KMS-11 (cell line): Measurements from ENCODE around the gene PGM3.

Experiments used
- H2AFZ ChIP-seq: fragments of 200-600 bp; sonication (generic); 2 replicates; pipeline ENCODE4 v1.6.1; 2016; ENCODE audit warnings: antibody characterized with exemption, mixed run types, low read depth
- H3K27ac ChIP-seq: fragments of 200-600 bp; sonication (generic); 2 replicates; pipeline ENCODE4 v1.6.1; 2016; ENCODE audit warnings: mild to moderate bottlenecking, mixed run types
- H3K27me3 ChIP-seq: fragments of 200-600 bp; sonication (generic); 2 replicates; pipeline ENCODE4 v1.6.1; 2017; ENCODE audit warnings: mild to moderate bottlenecking, low read depth, mixed run types, moderate library complexity; ENCODE audit not compliant: insufficient read depth
- H3K36me3 ChIP-seq: fragments of 200-600 bp; sonication (generic); 2 replicates; pipeline ENCODE4 v1.6.1; 2017; ENCODE audit warnings: mild to moderate bottlenecking, mixed run types; ENCODE audit not compliant: insufficient read depth
- H3K4me1 ChIP-seq: fragments of 200-600 bp; sonication (generic); 2 replicates; pipeline ENCODE4 v1.6.1; 2016; ENCODE audit warnings: mild to moderate bottlenecking, low read depth, mixed run types; ENCODE audit not compliant: poor library complexity, severe bottlenecking
- H3K4me2 ChIP-seq: fragments of 200-600 bp; sonication (generic); 2 replicates; pipeline ENCODE4 v1.7.0; 2016; ENCODE audit warnings: mild to moderate bottlenecking, mixed run types
- H3K4me3 ChIP-seq: fragments of 200-600 bp; sonication (generic); IDR thresholded peaks from 2 replicates; pipeline ENCODE4 v1.6.1; 2017; ENCODE audit warnings: low read depth, low read length, mixed read lengths; ENCODE audit not compliant: insufficient read depth
- H3K79me2 ChIP-seq: fragments of 200-600 bp; sonication (generic); 2 replicates; pipeline ENCODE4 v1.6.1; 2016; ENCODE audit warnings: low read depth, mixed run types; ENCODE audit not compliant: insufficient read depth
- H3K9ac ChIP-seq: fragments of 200-600 bp; sonication (generic); 2 replicates; pipeline ENCODE4 v1.6.1; 2016; ENCODE audit warnings: mild to moderate bottlenecking, mixed run types
- H4K20me1 ChIP-seq: fragments of 200-600 bp; sonication (generic); 2 replicates; pipeline ENCODE4 v1.6.1; 2016; ENCODE audit warnings: mild to moderate bottlenecking, mixed run types; ENCODE audit not compliant: insufficient read depth
- CTCF ChIP-seq: fragments of 200-600 bp; sonication (generic); conservative IDR thresholded peaks from 2 replicates; pipeline ENCODE4 v1.6.1; 2017; ENCODE audit warnings: low read depth, mild to moderate bottlenecking, antibody characterized with exemption, low read length, moderate library complexity, mixed read lengths

The PGM3 gene

GRCh38 chr6:83127258-83127657 lies 65.8 kb downstream of the PGM3 start:
- H3K36me3 ChIP-seq: no peaks in the 10 kb centered on the region
- no peak for TF ChIP-seq CTCF

GRCh38 chr6:83126807-83127206 lies 66.3 kb downstream of the PGM3 start:
- Histone ChIP-seq H3K9ac (no peak overlapping the region), H3K36me3 (no peaks in the 10 kb centered on the region), H3K27ac (no peak overlapping the region), H2AFZ (no peak overlapping the region), H3K4me1 (no peaks in the 10 kb centered on the region), H3K4me2 (no peak overlapping the region), H3K79me2 (no peaks in the 10 kb centered on the region), H3K4me3 (no peak overlapping the region), H3K27me3 (no peaks in the 10 kb centered on the region), H4K20me1 (no peaks in the 10 kb centered on the region)
- no peak for TF ChIP-seq CTCF

More at GRCh38 chr6:83127258-83127657, 65.8 kb downstream of the PGM3 start:
- H3K79me2 ChIP-seq: no peaks in the 10 kb centered on the region
- H3K4me2 ChIP-seq: no peak overlapping the region
- no peaks in the 10 kb centered on the region for H3K27me3 ChIP-seq
- no peak overlapping the region for H3K4me3 ChIP-seq
- no peak overlapping the region for H2AFZ ChIP-seq
- H4K20me1 ChIP-seq: no peaks in the 10 kb centered on the region
- H3K27ac ChIP-seq: no peak overlapping the region
- no peak overlapping the region for H3K9ac ChIP-seq
- H3K4me1 ChIP-seq: no peaks in the 10 kb centered on the region

GRCh38 chr6:83126223-83126622 lies 66.8 kb downstream of the PGM3 start:
- H4K20me1 ChIP-seq: no peaks in the 10 kb centered on the region

GRCh38 chr6:83125425-83125824 lies 67.6 kb downstream of the PGM3 start:
- H3K4me3 ChIP-seq: no peak overlapping the region
- H3K4me1 ChIP-seq: no peaks in the 10 kb centered on the region
- H3K79me2 ChIP-seq: no peaks in the 10 kb centered on the region
- H3K36me3 ChIP-seq: no peaks in the 10 kb centered on the region
- H3K27ac ChIP-seq: no peak overlapping the region
- H4K20me1 ChIP-seq: no peaks in the 10 kb centered on the region
- no peaks in the 10 kb centered on the region for H3K27me3 ChIP-seq
- no peak for TF ChIP-seq CTCF
- no peak overlapping the region for H3K9ac ChIP-seq
- H2AFZ ChIP-seq: no peak overlapping the region
- H3K4me2 ChIP-seq: no peak overlapping the region

More at GRCh38 chr6:83126223-83126622, 66.8 kb downstream of the PGM3 start:
- no peak overlapping the region for H3K27ac ChIP-seq
- no peak overlapping the region for H2AFZ ChIP-seq
- H3K4me1 ChIP-seq: no peaks in the 10 kb centered on the region
- H3K9ac ChIP-seq: no peak overlapping the region
- H3K4me2 ChIP-seq: no peak overlapping the region
- no peaks in the 10 kb centered on the region for H3K27me3 ChIP-seq
- TF ChIP-seq CTCF: no peak
- H3K4me3 ChIP-seq: no peak overlapping the region
- no peaks in the 10 kb centered on the region for H3K79me2 ChIP-seq
- H3K36me3 ChIP-seq: no peaks in the 10 kb centered on the region

GRCh38 chr6:83124553-83124952 lies 68.5 kb downstream of the PGM3 start:
- no peak overlapping the region for H3K27ac ChIP-seq
- no peaks in the 10 kb centered on the region for H4K20me1 ChIP-seq
- H3K4me3 ChIP-seq: no peak overlapping the region
- no peak for TF ChIP-seq CTCF
- H3K4me1 ChIP-seq: no peaks in the 10 kb centered on the region
- H3K27me3 ChIP-seq: no peaks in the 10 kb centered on the region
- H3K36me3 ChIP-seq: no peaks in the 10 kb centered on the region
- no peaks in the 10 kb centered on the region for H3K79me2 ChIP-seq
- H2AFZ ChIP-seq: no peak overlapping the region
- H3K4me2 ChIP-seq: no peak overlapping the region
- no peak overlapping the region for H3K9ac ChIP-seq
